ENCODE data around the gene DDIT4L. TPM values are rescaled to one million over a fixed set of nuclear protein-coding genes. Genes with fewer than 3 reads are reported as not detected.

Gene DDIT4L
- polyA plus RNA-seq, 6 donors from 2014 or later, result 0.13 TPM; not detected in 5

DNA sequence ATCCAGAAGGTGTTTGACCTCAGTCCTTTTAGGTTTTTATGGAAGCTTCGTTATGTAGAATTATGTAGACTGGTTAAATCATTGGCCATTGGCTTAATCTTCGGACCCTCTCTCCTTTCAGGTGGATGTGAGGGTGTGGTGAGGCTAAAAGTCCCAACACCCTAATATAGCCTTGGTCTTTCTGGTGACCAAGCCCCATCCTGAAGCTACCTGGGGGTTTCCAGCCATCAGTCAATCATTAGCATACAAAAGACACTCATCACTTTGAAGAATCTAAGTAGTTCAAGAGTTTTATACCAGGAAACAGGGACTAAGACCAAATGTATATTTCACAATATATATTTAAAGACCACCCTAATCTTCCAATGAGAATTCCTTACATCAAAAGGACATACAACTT is 5.5 kb downstream of the DDIT4L start:
- peaks cover 10 to 32% (median 27%) of the 10 kb centered on the region in 3 donors for H3K27me3 Mint-ChIP-seq
- no peak for DNase-seq
- H3K27ac Mint-ChIP-seq, result no peak overlapping the region
- no peaks in the 10 kb centered on the region for H3K9me3 Mint-ChIP-seq
- no peaks in the 10 kb centered on the region for H3K36me3 Mint-ChIP-seq
- peaks cover 6 to 9% (median 6%) of the 10 kb centered on the region in 3 donors for H3K4me1 Mint-ChIP-seq
- H3K4me3 Mint-ChIP-seq, result no peak overlapping the region
- no peak for ATAC-seq (ENCODE audit: low read depth in 2 of 2)

DNA sequence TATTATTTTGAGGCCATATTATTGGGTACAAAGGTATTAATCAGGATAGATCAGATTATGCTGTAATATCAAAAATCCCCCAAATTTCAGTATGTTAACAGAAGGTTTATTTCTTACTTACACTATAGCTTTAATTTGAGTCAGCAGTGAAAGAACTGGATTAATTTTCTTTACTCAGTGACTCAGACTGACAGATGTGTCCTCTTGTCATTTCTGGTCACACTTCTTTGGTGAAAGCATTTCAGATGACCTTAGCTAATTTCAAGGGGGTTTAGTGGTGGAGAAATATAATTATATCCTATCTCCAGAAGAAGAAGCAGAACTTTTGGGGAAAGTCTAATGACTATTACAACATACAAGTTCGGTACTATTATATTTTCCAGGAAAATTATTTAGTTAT is 12.4 kb downstream of the DDIT4L start:
- DNase-seq, result no peak
- H3K27me3 Mint-ChIP-seq, result peaks cover 0 to 8% (median 0%) of the 10 kb centered on the region in 3 donors
- H3K27ac Mint-ChIP-seq, result no peak overlapping the region
- no peaks in the 10 kb centered on the region for H3K36me3 Mint-ChIP-seq
- no peaks in the 10 kb centered on the region for H3K4me1 Mint-ChIP-seq
- no peak for ATAC-seq (ENCODE audit: low read depth in 2 of 2)
- no peaks in the 10 kb centered on the region for H3K9me3 Mint-ChIP-seq
- no peak overlapping the region for H3K4me3 Mint-ChIP-seq

GRCh38 chr4:100177126-100177525 is 13.1 kb downstream of the DDIT4L start:
- H3K4me3 Mint-ChIP-seq, result no peak overlapping the region
- H3K9me3 Mint-ChIP-seq, result no peaks in the 10 kb centered on the region
- no peaks in the 10 kb centered on the region for H3K36me3 Mint-ChIP-seq
- no peaks in the 10 kb centered on the region for H3K4me1 Mint-ChIP-seq
- ATAC-seq (ENCODE audit: low read depth in 2 of 2) (no peak), DNase-seq (no peak)
- peaks cover 0 to 8% (median 0%) of the 10 kb centered on the region in 3 donors for H3K27me3 Mint-ChIP-seq
- H3K27ac Mint-ChIP-seq, result no peak overlapping the region

GRCh38 chr4:100175858-100176257 is 14.4 kb downstream of the DDIT4L start:
- Mint-ChIP-seq H3K27me3 (peaks cover 0 to 8% (median 0%) of the 10 kb centered on the region in 3 donors), H3K4me1 (no peaks in the 10 kb centered on the region), H3K36me3 (no peaks in the 10 kb centered on the region), H3K4me3 (no peak overlapping the region), H3K9me3 (no peaks in the 10 kb centered on the region), H3K27ac (no peak overlapping the region)
- ATAC-seq (ENCODE audit: low read depth in 2 of 2) (no peak), DNase-seq (no peak)

DNA sequence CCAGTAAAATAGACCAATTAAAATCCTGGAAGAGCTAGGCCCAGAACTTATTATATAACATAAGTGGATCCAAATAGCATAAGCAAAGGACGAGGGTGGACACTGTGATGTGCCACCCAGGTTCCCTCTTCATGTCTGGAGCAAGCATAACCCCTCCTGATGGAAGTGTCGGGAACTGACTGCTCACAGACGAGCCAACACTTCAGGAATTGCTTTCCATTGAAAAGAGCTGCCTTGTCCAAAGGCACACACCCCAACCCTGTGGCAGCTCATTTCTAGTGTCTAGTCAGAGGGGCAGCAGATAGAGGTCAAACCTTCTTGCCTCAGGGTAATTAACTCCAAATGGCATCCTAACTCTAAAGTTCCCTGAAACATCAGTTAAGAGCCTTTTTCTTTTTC is 15.3 kb downstream of the DDIT4L start:
- ATAC-seq (ENCODE audit: low read depth in 2 of 2), result no peak

GRCh38 chr4:100170986-100171385 is 19.3 kb downstream of the DDIT4L start:
- ATAC-seq (ENCODE audit: low read depth in 2 of 2) (no peak), DNase-seq (no peak)
- no peak overlapping the region for H3K4me3 Mint-ChIP-seq
- H3K27ac Mint-ChIP-seq, result no peak overlapping the region
- H3K4me1 Mint-ChIP-seq, result peaks cover 5 to 8% (median 7%) of the 10 kb centered on the region in 3 donors
- H3K36me3 Mint-ChIP-seq, result no peaks in the 10 kb centered on the region
- peaks cover 0 to 1% (median 0%) of the 10 kb centered on the region in 7 donors for H3K9me3 Mint-ChIP-seq
- peaks cover 0 to 8% (median 0%) of the 10 kb centered on the region in 3 donors for H3K27me3 Mint-ChIP-seq

More for the DNA sequence above, 15.3 kb downstream of the DDIT4L start:
- DNase-seq, result no peak
- H3K27me3 Mint-ChIP-seq, result peaks cover 0 to 8% (median 0%) of the 10 kb centered on the region in 3 donors
- H3K9me3 Mint-ChIP-seq, result no peaks in the 10 kb centered on the region
- H3K4me3 Mint-ChIP-seq, result no peak overlapping the region
- H3K4me1 Mint-ChIP-seq, result no peaks in the 10 kb centered on the region
- H3K27ac Mint-ChIP-seq, result peak overlapping the region in 1 of 6 donors; percentile 48
- H3K36me3 Mint-ChIP-seq, result no peaks in the 10 kb centered on the region

DNA sequence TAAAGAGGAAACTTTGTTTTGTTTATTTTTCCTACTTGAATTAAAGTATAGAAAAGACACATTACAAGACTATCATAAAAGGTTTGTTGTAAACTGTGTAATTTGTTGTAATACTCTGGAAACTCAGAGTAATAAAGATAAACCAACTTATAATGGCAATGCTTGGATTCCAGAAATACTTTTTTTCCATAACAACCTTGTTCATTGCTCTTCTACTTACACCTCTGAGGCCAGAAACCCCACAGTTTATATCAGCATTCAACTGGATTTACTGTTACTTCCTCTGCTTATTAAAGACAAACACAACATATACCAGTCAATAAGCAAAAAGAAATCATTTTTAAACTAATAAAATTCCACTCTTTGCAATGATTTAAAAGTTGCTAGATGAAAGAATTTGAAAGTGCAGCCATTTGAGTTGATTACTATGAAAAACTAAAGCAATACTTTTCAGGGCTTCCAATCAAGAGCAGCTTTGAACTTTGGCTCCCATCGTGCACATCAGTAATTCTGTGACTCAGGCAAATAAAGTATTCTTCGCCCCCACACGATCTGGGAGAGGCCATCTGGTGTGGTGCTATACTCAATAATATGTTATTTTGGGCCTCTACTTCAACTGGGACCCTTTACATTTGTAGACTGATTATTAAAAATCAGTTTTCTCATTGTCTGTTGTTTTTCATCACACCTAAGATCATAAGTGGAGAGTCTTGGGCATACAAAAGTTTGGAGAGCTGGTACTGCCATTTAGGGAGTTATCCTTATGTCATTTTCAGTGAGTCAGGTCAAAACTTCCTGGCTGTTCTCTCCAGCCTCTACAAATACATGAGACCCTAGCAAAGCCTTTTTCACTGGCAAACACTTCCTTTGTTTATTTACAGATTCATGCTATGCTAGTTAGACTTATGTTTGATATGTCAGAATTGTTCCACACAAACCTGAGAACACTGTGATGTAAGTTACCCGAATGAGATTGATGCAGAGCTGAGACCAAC is 20.5 kb downstream of the DDIT4L start:
- ATAC-seq (ENCODE audit: low read depth in 2 of 2) (no peak), DNase-seq (no peak)
- H3K9me3 Mint-ChIP-seq, result peaks cover 0 to 1% (median 0%) of the 10 kb centered on the region in 7 donors
- no peak overlapping the region for H3K4me3 Mint-ChIP-seq
- peaks cover 5 to 13% (median 8%) of the 10 kb centered on the region in 3 donors for H3K4me1 Mint-ChIP-seq
- no peaks in the 10 kb centered on the region for H3K27me3 Mint-ChIP-seq
- H3K27ac Mint-ChIP-seq, result no peak overlapping the region
- H3K36me3 Mint-ChIP-seq, result no peaks in the 10 kb centered on the region

DNA sequence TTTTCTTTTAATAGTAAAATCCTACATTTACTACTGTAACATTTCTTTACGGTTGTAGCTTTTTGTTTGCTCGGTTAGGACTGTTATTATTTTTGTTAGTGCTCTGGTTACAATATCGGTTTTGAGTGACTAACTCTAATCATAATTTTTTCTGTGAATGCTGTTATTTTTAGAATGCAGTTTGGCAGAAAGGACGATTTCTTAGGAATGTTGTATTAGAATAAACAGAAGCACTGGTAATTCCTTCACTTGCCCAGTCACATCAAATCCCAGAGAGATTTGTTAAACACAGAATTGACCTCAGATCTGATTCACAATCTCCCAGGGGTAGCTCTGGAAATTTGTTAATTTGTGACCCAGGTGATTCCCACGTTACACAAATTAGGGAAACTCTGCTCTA is 21.7 kb downstream of the DDIT4L start:
- no peaks in the 10 kb centered on the region for H3K36me3 Mint-ChIP-seq
- H3K4me1 Mint-ChIP-seq, result peaks cover 5 to 13% (median 8%) of the 10 kb centered on the region in 3 donors
- no peaks in the 10 kb centered on the region for H3K27me3 Mint-ChIP-seq
- no peak for DNase-seq
- no peak overlapping the region for H3K27ac Mint-ChIP-seq
- H3K9me3 Mint-ChIP-seq, result peaks cover 0 to 5% (median 0%) of the 10 kb centered on the region in 7 donors
- no peak for ATAC-seq (ENCODE audit: low read depth in 2 of 2)
- H3K4me3 Mint-ChIP-seq, result no peak overlapping the region

- Mint-ChIP-seq H3K27me3 (no peaks in the 10 kb centered on the region), H3K27ac (peak overlapping the region in 1 of 6 donors; percentile 34), H3K9me3 (peaks cover 0 to 25% (median 15%) of the 10 kb centered on the region in 7 donors), H3K4me3 (peak overlapping the region in 2 of 8 donors; percentile 22 to 44), H3K4me1 (peaks cover 8 to 19% (median 15%) of the 10 kb centered on the region in 3 donors), H3K36me3 (peaks cover 0 to 4% of the 10 kb centered on the region in 2 donors)
- ATAC-seq (ENCODE audit: low read depth in 2 of 2) (peak in 1 of 2 donors; percentile 51), DNase-seq (peak; percentile 11)
Observed at GRCh38 chr4:100166297-100167039, 23.8 kb downstream of the DDIT4L start.

GRCh38 chr4:100165809-100166208 is 24.5 kb downstream of the DDIT4L start:
- Mint-ChIP-seq H3K9me3 (peaks cover 0 to 32% (median 20%) of the 10 kb centered on the region in 7 donors), H3K36me3 (peaks cover 0 to 4% of the 10 kb centered on the region in 2 donors), H3K4me1 (peaks cover 8 to 19% (median 15%) of the 10 kb centered on the region in 3 donors), H3K27ac (no peak overlapping the region), H3K27me3 (no peaks in the 10 kb centered on the region), H3K4me3 (no peak overlapping the region)
- DNase-seq, result no peak
- no peak for ATAC-seq (ENCODE audit: low read depth in 2 of 2)

- DNase-seq, result no peak
- no peak for ATAC-seq (ENCODE audit: low read depth in 2 of 2)
- Mint-ChIP-seq H3K27me3 (no peaks in the 10 kb centered on the region), H3K4me1 (peaks cover 8 to 19% (median 15%) of the 10 kb centered on the region in 3 donors), H3K27ac (peak overlapping the region in 1 of 6 donors; percentile 12), H3K36me3 (peaks cover 4 to 6% of the 10 kb centered on the region in 2 donors), H3K9me3 (peaks cover 0 to 39% (median 25%) of the 10 kb centered on the region in 7 donors), H3K4me3 (no peak overlapping the region)
Observed at GRCh38 chr4:100164808-100165760, 25.2 kb downstream of the DDIT4L start.

GRCh38 chr4:100162027-100162685 is 28.1 kb downstream of the DDIT4L start:
- Mint-ChIP-seq H3K4me1 (peaks cover 4 to 19% (median 15%) of the 10 kb centered on the region in 3 donors), H3K9me3 (peaks cover 0 to 44% (median 26%) of the 10 kb centered on the region in 7 donors), H3K27ac (peak overlapping the region in 1 of 6 donors; percentile 3), H3K4me3 (peak overlapping the region in 3 of 8 donors; percentile 2 to 46 (median 19)), H3K36me3 (peaks cover 4 to 9% of the 10 kb centered on the region in 2 donors), H3K27me3 (no peaks in the 10 kb centered on the region)
- ATAC-seq (ENCODE audit: low read depth in 2 of 2), result peak; percentile 28 to 46
- peak; percentile 3 for DNase-seq

Measured in naive B cell (primary cell).